AG04450 (cell line): ENCODE data around the gene NBPF3. TPM values are rescaled to one million over a fixed set of nuclear protein-coding genes. Genes with fewer than 3 reads are reported as not detected.
"Not testable (repeated sequence)": the region's sequence is repeated elsewhere in the genome, so short reads cannot be mapped to it uniquely, and the experiment has no call there.

Experiments
- CTCF ChIA-PET: fragments of 300-600, 350-600 bp; formaldehyde crosslinking; extraction: SDS; loops from one replicate; lab custom pipeline; 2022; ENCODE audit warnings: antibody characterized with exemption, inconsistent platforms; lab: Charles Lee
- POLR2A ChIA-PET: fragments of 350-600 bp; formaldehyde crosslinking; extraction: SDS; loops from one replicate; lab custom pipeline; 2021; ENCODE audit warnings: antibody characterized with exemption, inconsistent platforms; lab: Yijun Ruan, JAX
- DNase-seq: peaks from one replicate; pipeline ENCODE4 v3.0.0-alpha.2; 2011; ENCODE audit warnings: low read depth, low spot score
- H3K27ac ChIP-seq: one replicate; pipeline ENCODE4 v1.5.1; 2012; ENCODE audit warnings: low read depth, low read length, control low read depth
- H3K27me3 ChIP-seq: one replicate; pipeline ENCODE4 v1.6.0; 2012; ENCODE audit warnings: low read length; ENCODE audit not compliant: control insufficient read depth, insufficient read depth
- H3K4me3 ChIP-seq: 2 replicates; pipeline ENCODE4 v1.5.1; 2011; ENCODE audit warnings: mild to moderate bottlenecking, low read depth, low read length, control low read depth
- H3K9me3 ChIP-seq: 2 replicates; pipeline ENCODE4 v1.5.1; 2012; ENCODE audit warnings: low read length; ENCODE audit not compliant: control insufficient read depth, insufficient read depth
- polyA plus RNA-seq: library from polyadenylated mRNA; depleted of rRNA; stranded (reverse); fragments of >200 nt; gene quantifications from 2 replicates; pipeline ENCODE4 v1.2.3, GENCODE V29; 2011
- TF ChIP-seq, protein P1 (sequence below): IDR thresholded peaks from 2 replicates; pipeline ENCODE4 v1.5.1; 2011; ENCODE audit warnings: low read depth, low read length, control low read depth, inconsistent platforms

Gene NBPF3
- polyA plus RNA-seq, 1 experiment = 23.8 TPM

DNA sequence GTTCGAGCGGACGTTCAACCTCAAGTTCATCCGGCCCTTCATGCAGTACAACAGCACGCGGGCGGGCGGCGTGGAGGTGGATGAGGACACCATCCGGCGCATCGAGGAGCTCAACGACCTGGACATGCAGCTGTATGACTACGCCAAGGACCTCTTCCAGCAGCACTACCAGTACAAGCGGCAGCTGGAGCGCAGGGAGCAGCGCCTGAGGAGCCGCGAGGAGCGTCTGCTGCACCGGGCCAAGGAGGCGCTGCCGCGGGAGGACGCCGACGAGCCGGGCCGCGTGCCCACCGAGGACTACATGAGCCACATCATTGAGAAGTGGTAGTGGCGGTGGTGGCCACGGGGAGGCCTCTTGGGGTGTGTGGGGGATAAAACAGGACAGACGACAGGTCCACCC lies 10.7 kb upstream of the NBPF3 start:
- DNase-seq, POLR2A ChIA-PET, H3K9me3 ChIP-seq, H3K4me3 ChIP-seq, H3K27me3 ChIP-seq, H3K27ac ChIP-seq, CTCF ChIA-PET: not testable (repeated sequence)

DNA sequence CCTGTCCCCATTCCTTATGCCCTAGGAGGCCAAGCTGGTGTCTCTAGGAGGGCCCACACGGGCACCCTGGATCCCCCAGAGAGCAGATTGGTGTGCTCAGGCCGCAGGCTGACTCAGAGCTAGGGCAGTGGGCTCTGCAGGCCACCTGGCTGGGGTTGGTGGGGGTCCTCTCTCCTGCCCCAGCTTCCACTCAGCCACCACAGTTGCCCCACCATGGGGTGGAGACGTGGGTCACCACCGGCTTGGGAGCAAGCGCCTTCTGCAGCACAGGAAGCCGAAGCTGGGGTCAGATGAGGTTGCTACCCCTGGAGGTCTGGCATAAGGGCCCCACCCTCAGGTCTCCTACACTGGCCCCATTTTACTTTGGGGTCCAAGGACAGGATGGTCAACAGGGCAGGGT lies 9.1 kb upstream of the NBPF3 start:
- CTCF ChIA-PET, DNase-seq, H3K27me3 ChIP-seq, H3K27ac ChIP-seq, POLR2A ChIA-PET, H3K4me3 ChIP-seq, H3K9me3 ChIP-seq: not testable (repeated sequence)

DNA sequence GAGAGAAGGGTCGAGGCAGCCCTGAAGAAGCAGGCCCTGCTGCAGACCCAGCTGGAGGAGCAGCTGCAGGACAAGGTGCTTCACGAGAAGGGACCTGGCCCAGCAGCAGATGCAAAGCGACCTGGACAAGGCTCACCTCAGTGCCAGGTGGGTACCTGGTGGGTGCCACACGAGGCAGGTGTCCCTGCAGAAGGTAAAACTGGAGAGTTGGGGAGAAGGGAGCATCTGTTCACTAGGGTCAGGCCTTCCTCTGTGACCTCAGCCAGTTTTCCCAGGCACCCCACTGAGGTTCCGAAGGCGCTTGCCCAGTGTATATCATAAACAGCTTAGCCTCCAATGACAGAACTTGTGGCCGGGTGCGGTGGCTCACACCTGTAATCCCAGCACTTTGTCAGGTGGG lies 5.5 kb upstream of the NBPF3 start:
- Histone ChIP-seq H3K27ac (no peak overlapping the region), H3K4me3 (no peak overlapping the region), H3K27me3 (no peaks in the 10 kb centered on the region), H3K9me3 (no peaks in the 10 kb centered on the region; the same call in 1 of the 2 replicates)
- TF ChIP-seq, protein P1, sequence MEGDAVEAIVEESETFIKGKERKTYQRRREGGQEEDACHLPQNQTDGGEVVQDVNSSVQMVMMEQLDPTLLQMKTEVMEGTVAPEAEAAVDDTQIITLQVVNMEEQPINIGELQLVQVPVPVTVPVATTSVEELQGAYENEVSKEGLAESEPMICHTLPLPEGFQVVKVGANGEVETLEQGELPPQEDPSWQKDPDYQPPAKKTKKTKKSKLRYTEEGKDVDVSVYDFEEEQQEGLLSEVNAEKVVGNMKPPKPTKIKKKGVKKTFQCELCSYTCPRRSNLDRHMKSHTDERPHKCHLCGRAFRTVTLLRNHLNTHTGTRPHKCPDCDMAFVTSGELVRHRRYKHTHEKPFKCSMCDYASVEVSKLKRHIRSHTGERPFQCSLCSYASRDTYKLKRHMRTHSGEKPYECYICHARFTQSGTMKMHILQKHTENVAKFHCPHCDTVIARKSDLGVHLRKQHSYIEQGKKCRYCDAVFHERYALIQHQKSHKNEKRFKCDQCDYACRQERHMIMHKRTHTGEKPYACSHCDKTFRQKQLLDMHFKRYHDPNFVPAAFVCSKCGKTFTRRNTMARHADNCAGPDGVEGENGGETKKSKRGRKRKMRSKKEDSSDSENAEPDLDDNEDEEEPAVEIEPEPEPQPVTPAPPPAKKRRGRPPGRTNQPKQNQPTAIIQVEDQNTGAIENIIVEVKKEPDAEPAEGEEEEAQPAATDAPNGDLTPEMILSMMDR = no peak
- POLR2A ChIA-PET = no interaction called here
- CTCF ChIA-PET = no interaction called here
- DNase-seq = no peak

DNA sequence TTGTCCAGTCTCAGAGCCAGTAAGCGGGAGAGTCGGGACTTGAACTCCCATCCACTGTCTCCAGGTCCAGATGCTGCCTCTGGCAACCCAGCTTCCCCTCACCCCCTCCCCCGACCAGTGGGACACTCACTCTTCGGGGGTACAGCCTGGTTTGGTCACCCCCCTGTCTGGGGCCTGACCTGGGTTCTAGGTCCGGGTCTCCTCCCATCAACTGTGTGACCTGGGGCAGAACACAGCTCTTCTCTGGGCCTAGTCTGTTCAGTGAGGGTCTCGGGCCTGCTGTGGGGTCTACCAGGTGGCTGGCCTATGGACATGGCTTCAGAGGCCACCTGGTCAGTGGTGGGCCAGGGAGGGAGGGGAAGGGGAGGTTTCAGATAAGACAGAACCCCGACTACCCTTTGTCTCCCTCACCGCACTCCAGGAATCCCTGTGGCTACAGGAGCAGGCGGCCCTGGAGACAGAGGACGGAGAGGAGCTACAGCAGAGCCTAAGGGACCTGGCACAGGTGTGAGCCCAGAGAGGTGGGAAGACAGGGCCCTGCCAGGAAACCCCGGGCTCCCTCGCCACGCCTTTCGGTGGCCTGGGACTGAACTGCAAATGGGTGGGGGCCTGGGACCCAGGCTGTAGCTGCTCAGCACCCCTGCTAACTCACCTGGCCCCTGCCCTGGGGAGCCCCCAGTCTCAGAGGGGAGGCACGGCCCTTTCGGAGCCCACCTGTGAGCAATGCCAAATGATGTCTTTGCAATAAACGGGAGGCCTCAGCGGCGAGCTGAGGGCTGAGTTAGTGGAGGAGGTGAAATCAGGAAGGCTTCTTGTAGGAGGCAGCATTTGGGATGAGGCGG lies 4.1 kb upstream of the NBPF3 start:
- ChIA-PET CTCF (no interaction called here), POLR2A (no interaction called here)
- DNase-seq = no peak
- H3K4me3 ChIP-seq = no peak overlapping the region
- H3K9me3 ChIP-seq = no peaks in the 10 kb centered on the region; the same call in 1 of the 2 replicates
- H3K27ac ChIP-seq = no peak overlapping the region
- TF ChIP-seq, protein P1 = no peak
- no peaks in the 10 kb centered on the region for H3K27me3 ChIP-seq

DNA sequence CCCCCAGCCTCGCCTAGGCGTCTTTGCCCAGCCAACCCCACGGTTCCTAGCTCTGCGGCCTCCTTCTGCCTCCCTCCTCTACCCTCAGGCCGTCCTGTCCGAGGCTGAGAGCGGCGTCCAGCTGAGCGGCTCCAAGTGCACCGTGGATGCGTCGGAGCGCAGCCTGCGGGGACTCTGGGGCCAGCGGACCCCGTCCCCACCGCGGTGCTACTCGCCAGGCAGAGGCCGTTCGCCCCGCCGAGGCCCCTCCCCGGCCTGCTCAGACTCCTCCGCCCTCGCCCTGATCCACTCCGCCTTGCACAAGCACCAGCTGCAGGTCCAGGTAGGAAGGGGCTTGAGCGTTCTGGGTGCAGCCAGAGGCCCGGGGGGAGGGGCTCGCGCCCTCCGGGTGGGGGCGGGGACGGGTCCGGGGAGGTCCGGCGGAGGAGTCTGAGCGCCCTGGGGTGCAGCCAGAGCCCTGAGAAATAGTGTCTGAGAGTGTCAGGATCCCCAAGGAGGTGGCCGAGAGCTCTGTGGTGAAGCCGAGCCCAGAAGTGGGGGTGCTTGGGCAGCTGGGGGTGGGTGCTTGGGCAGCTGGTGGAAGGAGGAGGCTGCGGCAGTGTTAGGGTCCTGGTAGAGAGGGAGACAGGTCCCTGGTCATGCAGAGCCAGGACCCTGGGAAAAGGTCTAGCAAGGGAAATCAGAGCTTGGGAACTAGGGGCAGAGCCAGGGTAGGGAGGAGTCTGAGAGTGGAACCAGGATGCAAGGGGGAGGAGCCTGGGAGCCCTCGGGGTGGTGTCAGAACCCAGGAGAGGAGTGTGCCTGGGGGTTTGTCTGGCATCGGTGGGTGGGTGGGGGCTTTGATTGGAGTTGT lies 3.2 kb upstream of the NBPF3 start:
- CTCF ChIA-PET = no interaction called here
- POLR2A ChIA-PET = no interaction called here
- Histone ChIP-seq H3K27me3 (no peaks in the 10 kb centered on the region), H3K4me3 (peak overlapping the region; percentile 13; the same call in 1 of the 2 replicates), H3K27ac (no peak overlapping the region), H3K9me3 (no peaks in the 10 kb centered on the region; the same call in 1 of the 2 replicates)
- TF ChIP-seq, protein P1 = no peak
- DNase-seq = no peak

DNA sequence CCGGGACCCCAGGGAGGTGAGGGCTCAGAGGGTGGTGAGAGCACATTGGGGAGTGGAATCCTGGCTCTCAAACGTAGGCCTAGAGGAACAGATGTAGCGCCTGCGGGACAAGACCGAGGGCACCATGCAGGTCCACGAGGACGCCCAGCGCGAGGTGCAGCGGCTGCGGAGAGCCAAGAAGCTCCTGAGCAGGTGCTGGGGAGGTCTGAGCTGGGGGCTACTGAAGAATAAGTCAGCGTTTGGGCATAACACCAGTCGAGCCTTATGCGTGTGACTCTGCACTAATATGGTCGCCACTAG lies 2.6 kb upstream of the NBPF3 start:
- Histone ChIP-seq H3K9me3 (no peaks in the 10 kb centered on the region; the same call in 1 of the 2 replicates), H3K27ac (no peak overlapping the region), H3K27me3 (no peaks in the 10 kb centered on the region), H3K4me3 (no peak overlapping the region)
- POLR2A ChIA-PET = no interaction called here
- TF ChIP-seq, protein P1 = no peak
- CTCF ChIA-PET = no interaction called here
- no peak for DNase-seq

DNA sequence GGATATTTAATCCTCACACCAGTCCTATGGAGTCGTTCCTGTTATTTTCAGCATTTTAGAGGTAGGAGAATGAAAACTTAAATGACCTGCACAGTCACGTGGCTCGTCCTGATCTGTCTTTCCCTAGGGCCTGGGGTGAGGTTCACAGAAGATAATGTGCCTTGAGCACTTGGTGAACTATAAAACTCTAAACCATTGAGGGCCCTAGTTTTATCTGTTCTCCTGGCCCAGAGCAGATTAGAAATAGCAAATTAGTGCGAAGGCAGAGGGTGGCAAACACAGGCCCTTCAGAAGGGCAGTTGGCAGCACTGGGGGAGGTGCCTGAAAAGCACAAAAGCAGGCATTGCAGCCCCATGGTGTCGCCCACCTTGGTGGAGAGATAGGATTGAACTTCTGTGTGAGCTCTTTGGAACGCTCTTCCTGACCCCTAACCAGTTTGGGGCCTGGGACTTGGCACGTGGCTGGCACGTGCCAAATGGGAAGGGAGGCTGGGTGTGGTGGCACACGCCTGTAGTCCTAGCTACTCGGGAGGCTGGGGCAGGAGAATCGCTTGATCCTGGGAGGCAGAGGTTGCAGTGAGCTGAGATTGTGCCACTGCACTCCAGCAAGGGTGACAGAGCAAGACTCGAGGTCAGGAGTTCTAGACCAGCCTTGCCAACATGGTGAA lies 1.2 kb upstream of the NBPF3 start:
- POLR2A ChIA-PET, DNase-seq, H3K9me3 ChIP-seq, H3K4me3 ChIP-seq, H3K27ac ChIP-seq, H3K27me3 ChIP-seq, CTCF ChIA-PET: not testable (repeated sequence)
